GM12801 (cell line): ENCODE measurements around the gene CCDC6.

Experiments used
- CTCF ChIP-seq: IDR thresholded peaks from one replicate; pipeline ENCODE4 v1.5.1; 2011; ENCODE audit warnings: control low read depth; ENCODE audit not compliant: insufficient read length; ENCODE audit errors: extremely low read depth

The CCDC6 gene

GRCh38 chr10:59906417-59907202 is at the start of gene CCDC6:
CCDC6 (minus strand) TSS chr10:59906556; CDS start chr10:59906424, 132 bp downstream.
- no peak for TF ChIP-seq CTCF

GRCh38 chr10:59954296-59954695 is 47.9 kb upstream of the CCDC6 start:
- no peak for TF ChIP-seq CTCF

- TF ChIP-seq CTCF, result no peak
Observed at GRCh38 chr10:59950105-59950504, 43.7 kb upstream of the CCDC6 start.

GRCh38 chr10:59949608-59950007 is 43.3 kb upstream of the CCDC6 start:
- TF ChIP-seq CTCF, result no peak

GRCh38 chr10:59945991-59946390 is 39.6 kb upstream of the CCDC6 start:
- TF ChIP-seq CTCF, result no peak

- TF ChIP-seq CTCF, result no peak
Observed at GRCh38 chr10:59945590-59945989, 39.2 kb upstream of the CCDC6 start.

- TF ChIP-seq CTCF, result no peak
Observed at GRCh38 chr10:59944339-59944935, 38.1 kb upstream of the CCDC6 start.
